Heart right ventricle (tissue), 16 donors: ENCODE results near the gene TRIM43B. TPM values are rescaled to one million over a fixed set of nuclear protein-coding genes. Genes with fewer than 3 reads are reported as not detected.
"Not testable (repeated sequence)": the region's sequence is repeated elsewhere in the genome, so short reads cannot be mapped to it uniquely, and the experiment has no call there.

ENCODE experiments used
- ATAC-seq, 8 donors: fragments of 200-7000 bp; cut with Tn5 transposase; one replicate each; pipeline ENCODE4 v1.9.1; 2020; ENCODE audit warnings: mild to moderate bottlenecking in 8 of 8, moderate library complexity in 8 of 8, moderate number of reproducible peaks in 1 of 8
- DNase-seq, 2 donors: peaks; one replicate each; pipeline ENCODE4 v3.0.0-alpha.2; 2020
- H3K27ac ChIP-seq, 10 donors: fragments of 200-600 bp; sonication (generic) in 2 of 10; one replicate each; pipeline versions ENCODE4 v1.5.0 to v1.8.0; 2020 to 2022; ENCODE audit warnings: mild to moderate bottlenecking in 3 of 10
- H3K27me3 ChIP-seq, 7 donors: fragments of 200-600 bp; one replicate each; pipeline ENCODE4 v1.8.0; 2021 to 2022; ENCODE audit warnings: mild to moderate bottlenecking in 2 of 7
- H3K36me3 ChIP-seq, 9 donors: fragments of 200-600 bp; sonication (generic) in 1 of 9; one replicate each; pipeline versions ENCODE4 v1.5.0 to v1.8.0; 2020 to 2022; ENCODE audit warnings: mild to moderate bottlenecking in 2 of 9
- H3K4me1 ChIP-seq, 9 donors: fragments of 200-600 bp; sonication (generic) in 1 of 9; one replicate each; pipeline versions ENCODE4 v1.5.0 to v1.8.0; 2020 to 2022; ENCODE audit warnings: mild to moderate bottlenecking in 4 of 9
- H3K4me3 ChIP-seq, 10 donors: fragments of 200-600 bp; sonication (generic) in 2 of 10; one replicate each; pipeline versions ENCODE4 v1.5.0 to v1.8.0; 2020 to 2022; ENCODE audit warnings: mild to moderate bottlenecking in 7 of 10, moderate library complexity in 2 of 10
- H3K9me3 ChIP-seq, 11 donors: fragments of 200-600 bp in 10 of 11; sonication (generic) in 2 of 11; one replicate each; pipeline versions ENCODE4 v1.5.0 to v1.8.0; 2013 to 2022; ENCODE audit warnings: mild to moderate bottlenecking in 2 of 11, control low read depth in 1 of 11, moderate library complexity in 1 of 11
- CTCF ChIP-seq, 9 donors: fragments of 200-600 bp; sonication (generic) in 2 of 9; IDR thresholded peaks; one replicate each; pipeline versions ENCODE4 v1.5.0 to v1.8.0; 2021 to 2022; ENCODE audit warnings: antibody characterized with exemption in 9 of 9, mild to moderate bottlenecking in 5 of 9, moderate library complexity in 1 of 9
- WGBS, 2 donors: extraction: QIAGEN DNeasy Blood & Tissue Kit; methylation state at CpG; one replicate each; pipeline ENCODE4 v1.1.7; 2013; ENCODE audit warnings: inconsistent platforms in 1 of 2; 5-methylcytosine and 5-hydroxymethylcytosine counted together
- intact Hi-C, 10 donors: fragments of 100-400 bp; cut with DNase I; formaldehyde crosslinking; loops; one replicate each; pipeline versions ENCODE4 v1.11.1 to v1.14.2; 2022
- polyA plus RNA-seq, 2 donors: library from polyadenylated mRNA; stranded (reverse); fragments of 200-250 nt; gene quantifications; one replicate each; pipeline ENCODE4 v1.2.3, GENCODE V29; 2013
- total RNA-seq, 10 donors: library from RNA; stranded (reverse); fragmentation: NEBNext Ultra II Directional in 3 of 10; extraction: Animal tissue kit (Norgen Biotek cat#: 25700) in 3 of 10; gene quantifications; one replicate each; pipeline versions ENCODE4 v1.2.1 to v1.2.4, GENCODE V29; 2021 to 2023
- donor health status: Arrhythmogenic right ventricular cardiomyopathy.
- donor health status: ischemic (EF 13 %, LVEDD 7.1; RV severe dilation, severe dysfunction).
- donor health status: healthy with polysubstance abuse.
- donor health status: DM: no; HTN: yes; CAD: no.
- donor health status: DM: no; HTN: no; CAD: no.
- donor health status: ischemic (EF 25% LVEDD 6.9; RV normal size, moderate dysfunction).
- donor health status: ischemic (EF 25% LVEDD 5.7; RV mildly dilated, moderate dysfunction).
- donor health status: healthy.
- donor health status: DM: yes; HTN: yes; CAD: no.
- donor health status: Ischemic cardiomyopathy.
- donor health status: ischemic (EF 35%, LVEDD 5.7; RV mildly dilated, moderate dysfunction).
- donor health status: nonischemic (EF 11% LVEDD 7.7; RV severe dilation, severe dysfunction).
- donor health status: DM: yes; HTN: yes; CAD: no.
- donor health status: PGD.
- donor health status: ischemic (EF 29% LVEDD 5.4; RV normal size, mild dysfunction).
- donor health status: nonischemic (EF 23%, LVEDD 6.1; RV moderate dilation, normal function).

The TRIM43B gene
- total and polyA plus RNA-seq, 12 donors: not detected

GRCh38 chr2:95505222-95505621 is 20.7 kb upstream of the TRIM43B start:
- Histone ChIP-seq H3K27ac (no peak overlapping the region), H3K4me1 (no peaks in the 10 kb centered on the region), H3K36me3 (no peaks in the 10 kb centered on the region), H3K4me3 (no peak overlapping the region), H3K27me3 (peaks cover 0 to 13% (median 0%) of the 10 kb centered on the region in 7 donors), H3K9me3 (peaks cover 0 to 9% (median 0%) of the 10 kb centered on the region in 11 donors)
- DNase-seq (no peak), ATAC-seq (no peak)
- 83 to 84% methylated on average over 4 of the region's 4 CpGs for WGBS, 2 donors
- intact Hi-C loops: no loop called here
- no peak for TF ChIP-seq CTCF (IDR thresholded peaks at IDR 0.05)

- H3K27me3 ChIP-seq: peaks cover 0 to 9% (median 0%) of the 10 kb centered on the region in 7 donors
- DNase-seq (no peak), ATAC-seq (no peak)
- no peaks in the 10 kb centered on the region for H3K36me3 ChIP-seq
- no peak for TF ChIP-seq CTCF (IDR thresholded peaks at IDR 0.05)
- H3K27ac ChIP-seq: no peak overlapping the region
- intact Hi-C loops: no loop called here
- H3K9me3 ChIP-seq: peaks cover 0 to 9% (median 0%) of the 10 kb centered on the region in 11 donors
- H3K4me3 ChIP-seq: no peak overlapping the region
- no peaks in the 10 kb centered on the region for H3K4me1 ChIP-seq
Observed at GRCh38 chr2:95500854-95501253, 16.3 kb upstream of the TRIM43B start.

GRCh38 chr2:95492076-95492475 is 7.5 kb upstream of the TRIM43B start:
- DNase-seq, H3K36me3 ChIP-seq, H3K4me3 ChIP-seq, H3K9me3 ChIP-seq, H3K27ac ChIP-seq, ATAC-seq, H3K4me1 ChIP-seq, intact Hi-C loops, H3K27me3 ChIP-seq: not testable (repeated sequence)
- 87 to 90% methylated on average over 1 of the region's 1 CpG for WGBS, 2 donors

GRCh38 chr2:95475025-95475424 is 9.5 kb downstream of the TRIM43B start:
- H3K36me3 ChIP-seq, H3K4me1 ChIP-seq, H3K27ac ChIP-seq, H3K9me3 ChIP-seq, H3K4me3 ChIP-seq, intact Hi-C loops, ATAC-seq, H3K27me3 ChIP-seq, DNase-seq: not testable (repeated sequence)
- WGBS, 2 donors: no CpG with 5 or more reads among the region's 3 CpGs

- not testable (repeated sequence) for H3K36me3 ChIP-seq
Observed at GRCh38 chr2:95467984-95468383, 16.6 kb downstream of the TRIM43B start.

GRCh38 chr2:95466572-95466971 is 18.0 kb downstream of the TRIM43B start:
- DNase-seq, H3K4me3 ChIP-seq, H3K9me3 ChIP-seq, H3K4me1 ChIP-seq, ATAC-seq, H3K27me3 ChIP-seq, H3K27ac ChIP-seq, H3K36me3 ChIP-seq, intact Hi-C loops: not testable (repeated sequence)
- no CpG with 5 or more reads among the region's 2 CpGs for WGBS, 2 donors

More at GRCh38 chr2:95467984-95468383, 16.6 kb downstream of the TRIM43B start:
- H3K27me3 ChIP-seq, H3K9me3 ChIP-seq, H3K4me1 ChIP-seq, H3K27ac ChIP-seq, H3K4me3 ChIP-seq, DNase-seq, intact Hi-C loops: not testable (repeated sequence)
- WGBS, 2 donors: no CpG with 5 or more reads among the region's 3 CpGs
- ATAC-seq: peak in 2 of 8 donors; percentile 35 to 55

- H3K4me3 ChIP-seq, H3K36me3 ChIP-seq, H3K27ac ChIP-seq, H3K4me1 ChIP-seq, DNase-seq, H3K9me3 ChIP-seq, ATAC-seq, H3K27me3 ChIP-seq, intact Hi-C loops: not testable (repeated sequence)
- no CpG with 5 or more reads among the region's 3 CpGs for WGBS, 2 donors
Observed at GRCh38 chr2:95463292-95463691, 21.3 kb downstream of the TRIM43B start.

- H3K4me3 ChIP-seq, H3K36me3 ChIP-seq, H3K9me3 ChIP-seq, DNase-seq, H3K27ac ChIP-seq, H3K27me3 ChIP-seq, H3K4me1 ChIP-seq, intact Hi-C loops: not testable (repeated sequence)
- WGBS, 2 donors: no CpG with 5 or more reads among the region's 2 CpGs
- peak in 2 of 8 donors; percentile 29 for ATAC-seq
Observed at GRCh38 chr2:95445317-95445716, 39.2 kb downstream of the TRIM43B start.

GRCh38 chr2:95442474-95443099 is 42.0 kb downstream of the TRIM43B start:
- H3K27me3 ChIP-seq, H3K36me3 ChIP-seq, intact Hi-C loops, H3K9me3 ChIP-seq, H3K4me1 ChIP-seq, H3K27ac ChIP-seq, H3K4me3 ChIP-seq, DNase-seq: not testable (repeated sequence)
- WGBS, 2 donors: no CpG with 5 or more reads among the region's 2 CpGs
- peak in 3 of 8 donors; percentile 52 to 73 (median 63) for ATAC-seq

- H3K27me3 ChIP-seq, H3K36me3 ChIP-seq, H3K9me3 ChIP-seq, H3K4me3 ChIP-seq, H3K4me1 ChIP-seq, H3K27ac ChIP-seq, ATAC-seq, DNase-seq, intact Hi-C loops: not testable (repeated sequence)
- WGBS, 2 donors: 61 to 66% methylated on average over 3 of the region's 5 CpGs
Observed at GRCh38 chr2:95435872-95436209, 48.7 kb downstream of the TRIM43B start.
